ENCODE measurements around the gene GSTT4.

DNA sequence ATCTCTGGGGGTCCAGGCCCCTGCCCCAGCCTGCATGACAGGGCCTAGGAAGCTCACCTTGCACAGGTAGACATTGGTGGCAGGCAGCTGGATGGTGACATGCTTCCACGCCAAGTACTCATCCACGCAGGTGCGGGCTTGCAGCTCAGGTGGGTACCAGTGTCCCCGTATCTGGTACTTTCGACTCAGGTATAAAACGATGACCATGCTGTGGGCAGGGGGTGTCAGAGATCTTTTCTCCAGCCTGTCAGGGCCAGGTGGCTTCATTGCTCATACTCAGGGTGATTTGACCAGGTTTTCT, 1.6 kb upstream of the GSTT4 start:
- TF ChIP-seq, protein P1, sequence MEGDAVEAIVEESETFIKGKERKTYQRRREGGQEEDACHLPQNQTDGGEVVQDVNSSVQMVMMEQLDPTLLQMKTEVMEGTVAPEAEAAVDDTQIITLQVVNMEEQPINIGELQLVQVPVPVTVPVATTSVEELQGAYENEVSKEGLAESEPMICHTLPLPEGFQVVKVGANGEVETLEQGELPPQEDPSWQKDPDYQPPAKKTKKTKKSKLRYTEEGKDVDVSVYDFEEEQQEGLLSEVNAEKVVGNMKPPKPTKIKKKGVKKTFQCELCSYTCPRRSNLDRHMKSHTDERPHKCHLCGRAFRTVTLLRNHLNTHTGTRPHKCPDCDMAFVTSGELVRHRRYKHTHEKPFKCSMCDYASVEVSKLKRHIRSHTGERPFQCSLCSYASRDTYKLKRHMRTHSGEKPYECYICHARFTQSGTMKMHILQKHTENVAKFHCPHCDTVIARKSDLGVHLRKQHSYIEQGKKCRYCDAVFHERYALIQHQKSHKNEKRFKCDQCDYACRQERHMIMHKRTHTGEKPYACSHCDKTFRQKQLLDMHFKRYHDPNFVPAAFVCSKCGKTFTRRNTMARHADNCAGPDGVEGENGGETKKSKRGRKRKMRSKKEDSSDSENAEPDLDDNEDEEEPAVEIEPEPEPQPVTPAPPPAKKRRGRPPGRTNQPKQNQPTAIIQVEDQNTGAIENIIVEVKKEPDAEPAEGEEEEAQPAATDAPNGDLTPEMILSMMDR (IDR thresholded peaks at IDR 0.05) = no peak
- TF ChIP-seq POLR2AphosphoS5 (IDR thresholded peaks at IDR 0.05) = no peak
- no peak for TF ChIP-seq EP300 (IDR thresholded peaks at IDR 0.05; ENCODE audit: low read depth)

Data from transverse colon (tissue), 4 donors.